ENCODE results near the gene LCORL.
"Not testable (repeated sequence)": the region's sequence is repeated elsewhere in the genome, so short reads cannot be mapped to it uniquely, and the experiment has no call there.

The LCORL gene

GRCh38 chr4:18020145-18020670, 1.3 kb downstream of the LCORL start:
- in situ Hi-C loops (cut with MboI; ENCODE audit: low sequenced_read_pairs) = no loop called here

GRCh38 chr4:18014269-18014668, 7.3 kb downstream of the LCORL start:
- in situ Hi-C loops (cut with MboI; ENCODE audit: low sequenced_read_pairs) = no loop called here

DNA sequence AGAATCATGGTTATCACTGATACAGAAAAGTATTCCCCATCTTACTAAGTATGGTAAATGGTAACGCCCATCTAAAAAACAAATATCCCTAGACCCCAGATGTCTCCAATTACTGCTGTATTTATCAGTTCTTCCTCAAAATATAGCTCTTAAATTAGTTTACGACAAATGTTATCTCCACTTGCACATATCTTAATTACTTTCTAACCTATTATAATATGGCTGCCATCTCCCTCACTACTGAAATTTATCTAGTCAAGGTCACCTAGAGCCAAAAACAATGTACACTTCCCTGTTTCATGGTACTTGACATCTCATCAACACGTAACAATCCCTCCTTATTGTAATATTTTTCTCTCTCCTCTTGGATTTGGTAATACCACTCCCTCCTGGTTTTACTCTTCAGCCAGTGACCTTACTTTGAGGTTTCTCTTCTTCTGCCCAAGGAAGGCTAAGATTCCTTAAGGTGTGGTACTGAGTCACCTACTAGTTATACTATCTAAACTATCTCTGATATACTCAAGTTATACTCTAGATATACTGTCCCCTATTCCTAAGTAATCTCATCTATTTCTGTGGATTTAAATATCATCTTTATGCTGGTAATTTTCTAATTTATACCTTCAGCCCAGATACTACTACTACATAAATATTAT, 8.6 kb downstream of the LCORL start:
- in situ Hi-C loops (cut with MboI; ENCODE audit: low sequenced_read_pairs) = no loop called here

DNA sequence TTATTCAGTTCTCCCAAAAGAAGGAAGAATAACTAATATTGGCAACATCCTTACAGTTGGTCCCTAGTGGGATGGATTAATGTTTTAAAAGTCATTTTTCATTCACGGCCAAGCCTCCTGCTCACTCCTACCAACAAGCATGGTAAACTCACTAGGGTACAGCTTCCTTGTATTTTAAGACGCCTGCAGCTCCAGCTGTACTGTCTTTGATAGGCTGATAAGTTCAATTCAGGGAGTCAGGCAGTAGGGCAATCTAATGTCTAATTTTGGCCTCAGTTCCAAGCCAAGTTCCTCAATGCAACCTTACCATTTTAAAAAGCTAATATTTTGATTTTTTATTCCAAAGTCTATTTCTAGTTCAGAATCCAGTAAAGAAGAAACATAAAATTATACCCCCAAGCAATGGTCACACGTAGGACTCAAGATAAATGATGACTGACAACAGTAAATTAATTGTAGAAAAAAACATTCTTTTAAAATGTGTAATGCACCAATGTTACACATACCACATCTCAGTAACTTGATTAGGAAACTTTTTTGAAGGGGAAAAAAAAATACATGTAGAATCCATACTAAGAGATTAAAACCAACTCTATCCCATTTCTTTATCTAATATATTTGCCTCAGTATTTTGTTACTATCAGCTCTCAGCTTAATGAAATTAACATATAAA, 9.3 kb downstream of the LCORL start:
- in situ Hi-C loops (cut with MboI; ENCODE audit: low sequenced_read_pairs) = no loop called here

GRCh38 chr4:18007625-18008024, 13.9 kb downstream of the LCORL start:
- in situ Hi-C loops (cut with MboI; ENCODE audit: low sequenced_read_pairs) = no loop called here

DNA sequence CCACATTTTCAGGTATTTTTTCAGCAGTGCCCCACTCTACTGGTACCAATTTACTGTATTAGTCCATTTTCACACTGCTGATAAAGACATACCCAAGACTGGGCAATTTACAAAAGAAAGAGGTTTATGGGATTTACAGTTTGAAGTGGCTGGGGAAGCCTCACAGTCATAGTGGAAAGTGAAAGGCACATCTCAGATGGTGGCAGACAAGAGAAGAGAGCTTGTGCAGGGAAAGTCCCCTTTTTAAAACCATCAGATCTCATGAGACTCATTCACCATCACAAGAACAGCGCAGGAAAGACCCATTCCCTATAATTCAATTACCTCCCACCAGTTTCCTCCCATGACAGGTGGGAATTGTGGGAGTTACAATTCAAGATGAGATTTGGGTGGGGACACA, 15.1 kb downstream of the LCORL start:
- in situ Hi-C loops (cut with MboI; ENCODE audit: low sequenced_read_pairs) = not testable (repeated sequence)

- in situ Hi-C loops (cut with MboI; ENCODE audit: low sequenced_read_pairs) = no loop called here
Observed at GRCh38 chr4:17997129-17997528, 24.4 kb downstream of the LCORL start.

- in situ Hi-C loops (cut with MboI; ENCODE audit: low sequenced_read_pairs) = no loop called here
Observed at GRCh38 chr4:17995165-17995564, 26.4 kb downstream of the LCORL start.

DNA sequence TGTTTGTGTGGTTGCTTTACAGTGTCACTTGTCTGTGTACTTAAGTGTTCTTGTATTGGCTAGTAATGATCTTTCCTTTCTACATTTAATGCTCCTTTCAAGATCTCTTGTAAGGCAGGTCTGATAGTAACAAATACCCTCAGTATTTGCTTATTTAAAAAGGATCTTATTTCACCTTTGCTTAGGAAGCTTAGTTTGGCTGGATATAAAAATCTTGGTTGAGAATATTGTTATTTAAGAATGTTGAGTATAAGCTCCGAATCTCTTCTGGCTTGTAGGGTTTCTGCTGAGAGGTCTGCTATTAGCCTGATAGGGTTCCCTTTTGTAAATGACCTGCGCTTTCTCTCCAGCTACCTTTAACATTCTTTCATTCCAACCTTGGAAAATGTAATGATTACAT, 35.7 kb downstream of the LCORL start:
- in situ Hi-C loops (cut with MboI; ENCODE audit: low sequenced_read_pairs) = no loop called here

- in situ Hi-C loops (cut with MboI; ENCODE audit: low sequenced_read_pairs) = no loop called here
Observed at GRCh38 chr4:17981063-17981462, 40.5 kb downstream of the LCORL start.

DNA sequence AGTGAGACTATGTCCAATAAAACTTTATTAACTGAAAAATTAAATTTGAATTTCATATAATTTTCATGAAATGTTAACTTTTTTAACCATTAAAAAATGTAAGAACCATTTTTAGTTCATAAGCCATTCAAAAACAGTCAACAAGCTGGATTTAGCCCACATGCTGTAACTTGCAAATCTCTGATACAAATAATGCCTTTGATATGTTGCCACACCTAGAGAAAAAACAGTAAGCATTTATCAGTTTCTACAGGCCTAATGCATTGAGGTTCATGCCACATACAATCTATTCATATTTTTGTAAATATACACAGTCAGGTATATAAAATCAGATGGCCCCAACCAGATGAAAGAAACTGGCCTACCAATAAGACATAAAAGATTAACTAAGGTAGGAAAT, 52.8 kb downstream of the LCORL start:
- in situ Hi-C loops (cut with MboI; ENCODE audit: low sequenced_read_pairs) = no loop called here

DNA sequence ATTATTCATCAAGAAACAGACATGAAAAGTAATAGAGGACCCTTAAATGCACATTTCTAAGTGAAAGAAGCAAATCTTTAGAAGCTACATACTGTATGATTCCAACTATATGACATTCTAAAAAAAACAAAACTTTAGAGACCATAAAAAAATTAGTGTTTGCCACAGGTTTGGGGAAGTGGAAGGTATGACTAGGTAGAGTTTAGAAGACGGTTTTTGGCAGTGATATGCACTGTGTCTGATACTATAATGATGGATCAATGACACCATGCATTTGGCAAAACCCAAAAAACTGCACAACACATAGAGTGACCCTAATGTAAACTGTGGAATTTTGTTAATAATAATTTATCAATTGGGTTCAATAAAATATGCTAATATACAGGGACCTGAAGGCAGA, 54.5 kb downstream of the LCORL start:
- in situ Hi-C loops (cut with MboI; ENCODE audit: low sequenced_read_pairs) = no loop called here

GRCh38 chr4:17966312-17966711, 55.2 kb downstream of the LCORL start:
- in situ Hi-C loops (cut with MboI; ENCODE audit: low sequenced_read_pairs) = no loop called here

DNA sequence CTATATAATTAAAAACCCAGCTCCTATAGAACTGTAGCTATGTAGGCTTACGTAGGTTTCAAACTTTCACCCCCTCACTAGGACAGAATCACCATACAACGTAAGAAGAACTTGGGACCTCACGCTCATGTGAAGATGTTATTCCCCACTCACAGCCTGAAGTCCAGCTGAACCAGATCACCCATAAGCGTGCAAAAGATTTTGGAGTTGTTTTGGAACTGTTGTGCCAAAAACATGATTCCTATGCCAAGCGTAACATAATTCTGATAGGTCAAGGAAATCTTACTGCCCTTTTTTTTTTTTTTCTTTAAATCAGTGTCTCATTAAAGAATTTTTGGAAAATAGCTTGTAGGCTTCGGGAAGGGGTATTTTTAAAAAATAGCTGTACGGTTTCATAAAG, 57.0 kb downstream of the LCORL start:
- in situ Hi-C loops (cut with MboI; ENCODE audit: low sequenced_read_pairs) = no loop called here

- in situ Hi-C loops (cut with MboI; ENCODE audit: low sequenced_read_pairs) = no loop called here
Observed at GRCh38 chr4:17962171-17962570, 59.4 kb downstream of the LCORL start.

- in situ Hi-C loops (cut with MboI; ENCODE audit: low sequenced_read_pairs) = no loop called here
Observed at GRCh38 chr4:17961249-17961648, 60.3 kb downstream of the LCORL start.

GRCh38 chr4:17958181-17958580, 63.4 kb downstream of the LCORL start:
- in situ Hi-C loops (cut with MboI; ENCODE audit: low sequenced_read_pairs) = no loop called here

DNA sequence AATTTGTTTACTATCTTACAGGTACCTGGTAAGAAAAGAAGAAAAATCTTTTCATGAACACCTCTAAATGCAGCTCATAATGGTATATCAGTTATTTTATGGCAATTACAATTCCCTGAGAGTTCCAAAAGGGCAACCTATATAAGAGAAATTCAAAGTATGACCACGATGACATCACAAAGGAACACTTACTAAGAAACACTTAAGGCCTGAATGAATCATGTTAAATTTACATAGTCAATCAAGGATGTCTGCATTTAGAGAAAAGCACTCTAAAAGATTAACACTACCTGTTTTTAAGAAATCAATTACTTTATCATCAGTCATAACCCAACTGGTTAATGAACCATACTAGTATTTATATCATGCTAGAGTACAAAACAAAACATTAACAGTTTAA, 63.9 kb downstream of the LCORL start:
- in situ Hi-C loops (cut with MboI; ENCODE audit: low sequenced_read_pairs) = no loop called here

DNA sequence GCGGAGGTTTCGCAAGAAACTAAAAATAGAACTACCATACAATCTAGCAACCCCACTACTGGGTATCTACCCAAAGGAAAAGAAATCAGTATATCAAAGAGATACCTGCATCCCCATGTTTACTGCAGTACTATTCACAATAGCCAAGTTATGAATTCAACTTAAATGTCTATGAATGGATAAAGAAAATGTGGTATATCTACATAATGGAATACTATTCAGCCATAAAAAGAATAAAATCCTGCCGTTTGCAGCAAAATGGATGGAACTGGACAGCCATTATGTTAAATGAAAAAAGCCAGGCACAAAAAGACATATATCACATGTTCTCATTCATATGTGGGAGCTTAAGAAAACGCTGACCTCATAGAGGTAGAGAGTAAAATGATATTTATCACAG, 65.3 kb downstream of the LCORL start:
- in situ Hi-C loops (cut with MboI; ENCODE audit: low sequenced_read_pairs) = no loop called here

GRCh38 chr4:17945303-17945702, 76.3 kb downstream of the LCORL start:
- in situ Hi-C loops (cut with MboI; ENCODE audit: low sequenced_read_pairs) = no loop called here

GRCh38 chr4:17941731-17942130, 79.8 kb downstream of the LCORL start:
- in situ Hi-C loops (cut with MboI; ENCODE audit: low sequenced_read_pairs) = no loop called here

DNA sequence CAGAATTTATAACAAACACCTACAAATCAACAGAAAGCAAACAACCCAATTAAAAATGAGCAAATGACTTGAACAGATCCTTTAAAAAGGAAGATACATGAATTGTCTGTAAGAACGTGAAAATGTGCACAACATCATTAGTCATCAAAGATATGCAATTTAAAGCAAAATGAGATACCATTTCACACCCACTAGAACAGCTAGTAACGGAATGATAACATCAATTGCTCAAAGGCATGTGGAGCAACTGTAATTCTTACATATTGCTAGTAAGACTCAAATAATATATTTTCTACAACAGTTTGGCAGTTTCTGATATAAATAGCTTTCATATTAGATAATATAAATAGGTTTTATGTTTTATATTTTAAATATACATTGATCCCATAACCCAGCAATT, 82.5 kb downstream of the LCORL start:
- in situ Hi-C loops (cut with MboI; ENCODE audit: low sequenced_read_pairs) = no loop called here

DNA sequence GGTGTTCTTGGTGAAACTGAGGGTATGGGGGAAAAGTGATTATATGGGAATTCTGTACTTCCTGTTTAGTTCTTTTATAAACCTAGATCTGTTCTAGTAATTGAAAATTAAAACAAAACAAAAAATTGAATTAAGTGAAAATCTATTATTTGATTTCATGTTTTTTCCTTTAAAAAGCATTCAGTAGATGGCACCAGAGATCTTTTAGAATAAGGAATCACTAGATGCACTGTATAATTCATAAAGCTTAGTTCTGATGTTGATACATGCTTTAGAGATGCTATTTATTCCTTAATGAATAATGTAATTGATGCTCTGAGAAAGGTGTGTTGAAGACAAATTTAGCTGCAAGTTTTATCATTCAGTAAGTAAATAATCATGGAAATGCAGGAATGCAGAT, 87.3 kb downstream of the LCORL start:
- in situ Hi-C loops (cut with MboI; ENCODE audit: low sequenced_read_pairs) = no loop called here

Measured in hTERT RPE-1 (cell line).